ENCODE results near the gene RND2. TPM values are rescaled to one million over a fixed set of nuclear protein-coding genes. Genes with fewer than 3 reads are reported as not detected.
A peak's percentile ranks its signal among the peaks of the same experiment; 100 is the strongest.

The RND2 gene
- polyA plus RNA-seq, 3 donors, result not detected

DNA sequence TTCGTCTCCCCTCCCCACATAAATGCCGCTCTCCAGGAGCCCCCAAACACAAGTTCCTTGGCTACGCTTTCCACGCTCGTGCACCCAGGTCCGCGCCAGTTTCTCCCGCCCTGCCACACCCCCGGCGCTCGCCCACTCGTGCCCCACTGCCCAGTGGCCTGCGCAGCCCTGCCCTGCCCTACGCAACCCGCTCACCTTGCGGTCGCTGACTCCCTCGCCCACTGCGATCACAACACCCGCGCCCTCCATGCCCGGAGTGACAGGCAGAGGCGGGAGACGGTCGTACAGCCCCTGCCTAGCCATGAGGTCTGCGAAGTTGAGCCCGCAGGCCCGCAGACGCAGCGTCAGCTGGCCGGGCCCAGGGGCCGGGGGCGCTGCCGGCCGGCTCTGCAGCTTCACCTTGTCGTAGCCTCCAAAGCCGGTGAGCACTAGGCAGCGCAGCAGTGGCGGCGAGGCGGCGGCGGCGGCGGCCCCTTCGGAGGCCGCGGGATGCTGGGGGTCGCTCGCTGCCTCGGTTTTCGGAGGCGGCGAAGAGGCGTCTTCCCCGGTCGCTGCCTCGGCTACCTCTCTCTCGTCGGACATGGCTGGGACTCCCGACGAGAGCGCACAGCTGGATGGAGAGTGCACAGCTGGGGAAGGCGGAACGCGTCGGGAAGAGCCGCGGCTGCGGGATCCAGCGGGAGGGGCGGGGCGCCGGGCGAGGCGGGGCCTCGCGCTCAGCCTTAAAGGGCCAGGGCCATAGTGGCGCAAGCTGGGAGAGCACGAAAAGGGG lies 3.1 kb upstream of the RND2 start, which contains the start of gene VAT1:
Gene VAT1, minus strand, starts transcription at position 645 of the 772 bp plus-strand sequence. Its CDS starts 63 bp downstream, at position 582.
- H2AFZ ChIP-seq (ENCODE audit: insufficient read depth, low read depth, low read length, poor library complexity, severe bottlenecking), result peak within 1 kb of the TSS; percentile 96
- intact Hi-C loops (cut with micrococcal nuclease), result loop anchor here in 1 of 2 donors (10.0 kb wide), 2 partner anchors 103 to 153 kb away; partner anchors contain the start of genes BRCA1 and NBR1
- H3K27ac Mint-ChIP-seq, result peak within 1 kb of the TSS; percentile 25 to 87 (median 85)
- H3K9ac ChIP-seq (ENCODE audit: insufficient read depth, low read length, poor library complexity, severe bottlenecking), result peak within 1 kb of the TSS; percentile 78
- H3K27me3 ChIP-seq (ENCODE audit: control insufficient read depth in 2 of 2, insufficient read depth in 2 of 2, low read length in 2 of 2), result peaks cover 0 to 15% of the 10 kb centered on the region in 2 donors
- H3K27me3 Mint-ChIP-seq (ENCODE audit: low read depth in 3 of 3), result peaks cover 8 to 25% (median 16%) of the 10 kb centered on the region in 3 donors
- peaks cover 53 to 58% of the 10 kb centered on the region in 2 donors for H3K4me1 ChIP-seq (ENCODE audit: control insufficient read depth in 1 of 2, insufficient read depth in 2 of 2, low read length in 2 of 2)
- WGBS (ENCODE audit: insufficient coverage), result under 1% methylated on average over 68 of the region's 80 CpGs
- no peaks in the 10 kb centered on the region for H3K9me3 ChIP-seq (replicated peaks in 1 of 2; ENCODE audit: control insufficient read depth in 1 of 2, insufficient read depth in 1 of 2, low read length in 2 of 2)
- H3K4me1 Mint-ChIP-seq, result peaks cover 52% of the 10 kb centered on the region
- H3K79me2 ChIP-seq (ENCODE audit: insufficient read depth, low read length), result peaks cover 19% of the 10 kb centered on the region
- peaks cover 0 to 7% of the 10 kb centered on the region in 2 donors for H3K36me3 Mint-ChIP-seq
- peak within 1 kb of the TSS; percentile 72 to 94 (median 90) for H3K4me3 ChIP-seq (replicated peaks in 1 of 3; ENCODE audit: low read depth in 2 of 3, low read length in 3 of 3)
- peaks cover 0 to 3% (median 0%) of the 10 kb centered on the region in 7 donors for H3K9me3 Mint-ChIP-seq
- H4K20me1 ChIP-seq (ENCODE audit: insufficient read depth, low read length), result peaks cover 17% of the 10 kb centered on the region
- TF ChIP-seq CTCF (IDR thresholded peaks at IDR 0.05), result no peak
- DNase-seq, result peak; percentile 45 to 58 (median 52)
- peak within 1 kb of the TSS; percentile 100 for H3K4me2 ChIP-seq (replicated peaks; ENCODE audit: extremely low read depth, low read length, poor library complexity, severe bottlenecking)
- H3K27ac ChIP-seq (ENCODE audit: low read depth in 1 of 2, low read length in 2 of 2), result peak within 1 kb of the TSS in 1 of 2 donors; percentile 59
- no peaks in the 10 kb centered on the region for H3K36me3 ChIP-seq (replicated peaks in 1 of 2; ENCODE audit: control insufficient read depth in 1 of 2, insufficient read depth in 2 of 2, low read length in 2 of 2)
- H3K4me3 Mint-ChIP-seq, result peak within 1 kb of the TSS; percentile 94 to 96

DNA sequence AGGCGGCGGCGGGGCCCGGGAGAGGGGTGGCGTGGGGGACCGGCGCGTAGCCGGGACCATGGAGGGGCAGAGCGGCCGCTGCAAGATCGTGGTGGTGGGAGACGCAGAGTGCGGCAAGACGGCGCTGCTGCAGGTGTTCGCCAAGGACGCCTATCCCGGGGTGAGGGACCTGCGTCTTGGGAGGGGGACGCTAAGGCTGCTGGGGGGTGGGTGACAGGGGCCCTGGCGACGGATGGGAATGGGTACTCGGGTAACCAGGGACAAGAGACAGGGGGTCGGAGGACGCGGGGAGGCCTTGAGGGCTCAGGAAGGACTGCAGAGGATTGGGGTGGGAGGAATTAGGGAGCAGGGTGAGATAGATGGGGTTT lies 243 bp downstream of the RND2 start:
- H3K4me3 Mint-ChIP-seq, result peak overlapping the region; percentile 58 to 76
- H3K4me1 ChIP-seq (ENCODE audit: control insufficient read depth in 1 of 2, insufficient read depth in 2 of 2, low read length in 2 of 2), result peaks cover 29 to 42% of the 10 kb centered on the region in 2 donors
- no peak overlapping the region for H2AFZ ChIP-seq (ENCODE audit: insufficient read depth, low read depth, low read length, poor library complexity, severe bottlenecking)
- H4K20me1 ChIP-seq (ENCODE audit: insufficient read depth, low read length), result no peaks in the 10 kb centered on the region
- no peak overlapping the region for H3K27ac ChIP-seq (ENCODE audit: low read depth in 1 of 2, low read length in 2 of 2)
- DNase-seq, result no peak
- peaks cover 8 to 30% (median 16%) of the 10 kb centered on the region in 3 donors for H3K27me3 Mint-ChIP-seq (ENCODE audit: low read depth in 3 of 3)
- H3K36me3 ChIP-seq (replicated peaks in 1 of 2; ENCODE audit: control insufficient read depth in 1 of 2, insufficient read depth in 2 of 2, low read length in 2 of 2), result no peaks in the 10 kb centered on the region
- H3K9me3 Mint-ChIP-seq, result peaks cover 0 to 3% (median 0%) of the 10 kb centered on the region in 7 donors
- TF ChIP-seq CTCF (IDR thresholded peaks at IDR 0.05), result no peak
- H3K36me3 Mint-ChIP-seq, result peaks cover 0 to 3% of the 10 kb centered on the region in 2 donors
- peaks cover 0 to 15% of the 10 kb centered on the region in 2 donors for H3K27me3 ChIP-seq (ENCODE audit: control insufficient read depth in 2 of 2, insufficient read depth in 2 of 2, low read length in 2 of 2)
- intact Hi-C loops (cut with micrococcal nuclease), result loop anchor here in 1 of 2 donors (10.0 kb wide), 2 partner anchors 100 to 150 kb away; partner anchors contain the start of genes BRCA1 and NBR1
- no peak overlapping the region for H3K9ac ChIP-seq (ENCODE audit: insufficient read depth, low read length, poor library complexity, severe bottlenecking)
- peaks cover 38% of the 10 kb centered on the region for H3K4me1 Mint-ChIP-seq
- H3K9me3 ChIP-seq (replicated peaks in 1 of 2; ENCODE audit: control insufficient read depth in 1 of 2, insufficient read depth in 1 of 2, low read length in 2 of 2), result no peaks in the 10 kb centered on the region
- H3K79me2 ChIP-seq (ENCODE audit: insufficient read depth, low read length), result peaks cover 12% of the 10 kb centered on the region
- H3K4me2 ChIP-seq (replicated peaks; ENCODE audit: extremely low read depth, low read length, poor library complexity, severe bottlenecking), result peak overlapping the region; percentile 96
- no peak overlapping the region for H3K27ac Mint-ChIP-seq
- 9% methylated on average over 27 of the region's 27 CpGs for WGBS (ENCODE audit: insufficient coverage)
- no peak overlapping the region for H3K4me3 ChIP-seq (replicated peaks in 1 of 3; ENCODE audit: low read depth in 2 of 3, low read length in 3 of 3)

Data from CD14-positive monocyte (primary cell).